Mammary epithelial cell (primary cell): ENCODE results near the gene NF2.

Experiments used
- CTCF ChIP-seq, 2 donors: IDR thresholded peaks in 1 of 2; conservative IDR thresholded peaks in 1 of 2; 2 replicates each; pipeline ENCODE4 v1.5.1; 2011 to 2012; ENCODE audit warnings: inconsistent platforms in 2 of 2, low read length in 2 of 2, mild to moderate bottlenecking in 2 of 2, control low read depth in 1 of 2, low read depth in 1 of 2; ENCODE audit not compliant: insufficient read depth in 1 of 2; ENCODE audit errors: extremely low read depth in 1 of 2
- EZH2 ChIP-seq: IDR thresholded peaks from 2 replicates; pipeline ENCODE4 v1.6.1; 2012; ENCODE audit warnings: low read length, inconsistent platforms, borderline replicate concordance

DNA sequence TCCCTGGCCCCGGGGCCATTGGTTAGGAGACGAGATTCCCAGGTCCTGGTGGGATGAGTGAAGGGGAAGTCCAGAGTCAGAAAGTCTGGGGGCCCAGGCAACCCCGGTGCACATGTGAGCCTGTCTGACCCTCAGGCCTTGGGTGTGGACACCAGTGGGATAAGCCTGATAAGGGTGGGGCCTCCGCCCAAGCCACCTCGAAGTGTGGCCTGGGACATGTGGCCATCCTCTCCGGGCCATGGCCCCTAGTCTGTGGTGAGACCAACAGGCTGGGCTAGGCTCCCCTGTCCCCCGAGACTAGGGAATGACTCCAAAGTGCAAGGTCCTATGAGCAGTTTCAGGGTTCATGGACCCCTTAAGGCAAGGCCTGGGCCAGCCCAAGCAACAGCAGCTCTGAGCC lies 122.7 kb downstream of the NF2 start:
- no peak for TF ChIP-seq CTCF (conservative IDR thresholded peaks at IDR 0.05 in 1 of 2, IDR thresholded peaks at IDR 0.05 in 1 of 2; ENCODE audit: extremely low read depth in 1 of 2, insufficient read depth in 1 of 2, low read depth in 1 of 2, low read length in 2 of 2)
- no peak for TF ChIP-seq EZH2
